ENCODE data around the gene TIMM13.
"Not testable (repeated sequence)": the region's sequence is repeated elsewhere in the genome, so short reads cannot be mapped to it uniquely, and the experiment has no call there.

TIMM13 gene

DNA sequence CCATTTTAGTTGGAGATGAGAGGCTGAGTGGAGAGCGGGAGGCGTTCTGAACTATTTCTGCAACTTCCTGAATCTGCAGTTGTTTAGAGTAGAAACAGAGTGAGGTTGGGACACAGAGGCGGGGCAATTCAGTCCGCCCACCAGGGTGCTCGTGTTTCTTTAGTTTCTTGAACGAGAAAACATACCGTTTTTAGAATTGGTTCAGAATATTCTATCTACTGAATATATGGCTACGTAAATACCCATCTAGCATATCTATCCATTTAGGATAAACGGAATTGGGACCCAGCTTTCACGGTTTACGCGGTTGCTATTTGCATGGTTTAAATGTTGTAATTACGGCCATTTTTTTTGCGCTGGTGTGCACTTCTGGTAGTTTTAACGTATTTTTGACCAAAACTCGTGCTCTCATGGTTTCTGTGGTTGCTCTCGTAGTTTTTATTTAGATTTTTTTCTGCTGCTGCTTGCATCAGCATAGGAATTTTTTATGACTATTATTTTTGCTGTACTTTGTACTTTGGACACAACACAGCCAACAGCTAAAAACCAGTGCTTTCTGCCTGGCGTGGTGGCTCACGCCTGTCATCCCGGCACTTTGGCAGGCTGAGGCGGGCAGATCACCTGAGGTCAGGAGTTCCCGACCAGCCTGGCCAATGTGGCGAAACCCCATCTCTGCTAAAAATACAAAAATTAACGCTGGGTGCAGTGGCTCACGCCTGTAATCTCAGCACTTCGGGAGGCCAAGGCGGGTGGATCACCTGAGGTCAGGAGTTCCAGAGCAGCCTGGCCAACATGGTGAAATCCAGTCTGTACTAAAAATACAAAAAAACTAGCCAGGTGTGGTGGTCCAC, 32.7 kb downstream of the TIMM13 start:
- Histone ChIP-seq H3K79me2 (no peaks in the 10 kb centered on the region), H3K27me3 (ENCODE audit: control insufficient read depth, insufficient read depth, low read length) (no peaks in the 10 kb centered on the region), H2AFZ (no peak overlapping the region), H3K36me3 (ENCODE audit: control insufficient read depth, insufficient read depth, low read length) (no peaks in the 10 kb centered on the region), H3K4me2 (ENCODE audit: low read length) (no peak overlapping the region), H3K27ac (no peak overlapping the region), H3K4me1 (no peaks in the 10 kb centered on the region), H3K9ac (no peak overlapping the region), H3K4me3 (ENCODE audit: low read depth, low read length) (no peak overlapping the region), H3K9me3 (ENCODE audit: control insufficient read depth, low read length) (no peaks in the 10 kb centered on the region)
- TF ChIP-seq, protein P1, sequence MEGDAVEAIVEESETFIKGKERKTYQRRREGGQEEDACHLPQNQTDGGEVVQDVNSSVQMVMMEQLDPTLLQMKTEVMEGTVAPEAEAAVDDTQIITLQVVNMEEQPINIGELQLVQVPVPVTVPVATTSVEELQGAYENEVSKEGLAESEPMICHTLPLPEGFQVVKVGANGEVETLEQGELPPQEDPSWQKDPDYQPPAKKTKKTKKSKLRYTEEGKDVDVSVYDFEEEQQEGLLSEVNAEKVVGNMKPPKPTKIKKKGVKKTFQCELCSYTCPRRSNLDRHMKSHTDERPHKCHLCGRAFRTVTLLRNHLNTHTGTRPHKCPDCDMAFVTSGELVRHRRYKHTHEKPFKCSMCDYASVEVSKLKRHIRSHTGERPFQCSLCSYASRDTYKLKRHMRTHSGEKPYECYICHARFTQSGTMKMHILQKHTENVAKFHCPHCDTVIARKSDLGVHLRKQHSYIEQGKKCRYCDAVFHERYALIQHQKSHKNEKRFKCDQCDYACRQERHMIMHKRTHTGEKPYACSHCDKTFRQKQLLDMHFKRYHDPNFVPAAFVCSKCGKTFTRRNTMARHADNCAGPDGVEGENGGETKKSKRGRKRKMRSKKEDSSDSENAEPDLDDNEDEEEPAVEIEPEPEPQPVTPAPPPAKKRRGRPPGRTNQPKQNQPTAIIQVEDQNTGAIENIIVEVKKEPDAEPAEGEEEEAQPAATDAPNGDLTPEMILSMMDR (IDR thresholded peaks at IDR 0.05): no peak

- no peaks in the 10 kb centered on the region for H3K27me3 ChIP-seq (ENCODE audit: control insufficient read depth, insufficient read depth, low read length)
- no peak overlapping the region for H3K4me2 ChIP-seq (ENCODE audit: low read length)
- H3K9me3 ChIP-seq (ENCODE audit: control insufficient read depth, low read length): no peaks in the 10 kb centered on the region
- no peak overlapping the region for H2AFZ ChIP-seq
- H3K36me3 ChIP-seq (ENCODE audit: control insufficient read depth, insufficient read depth, low read length): no peaks in the 10 kb centered on the region
- H3K27ac ChIP-seq: no peak overlapping the region
- no peaks in the 10 kb centered on the region for H3K79me2 ChIP-seq
- no peaks in the 10 kb centered on the region for H3K4me1 ChIP-seq
- no peak overlapping the region for H3K9ac ChIP-seq
- TF ChIP-seq, protein P1 (IDR thresholded peaks at IDR 0.05): no peak
- H3K4me3 ChIP-seq (ENCODE audit: low read depth, low read length): no peak overlapping the region
These were observed 33.3 kb downstream of the TIMM13 start for GRCh38 chr19:2394054-2394441.

- H3K9me3 ChIP-seq (ENCODE audit: control insufficient read depth, low read length); H3K36me3 ChIP-seq (ENCODE audit: control insufficient read depth, insufficient read depth, low read length); H3K4me3 ChIP-seq (ENCODE audit: low read depth, low read length); H3K4me2 ChIP-seq (ENCODE audit: low read length); H3K79me2 ChIP-seq; H3K4me1 ChIP-seq; H3K27me3 ChIP-seq (ENCODE audit: control insufficient read depth, insufficient read depth, low read length); H3K9ac ChIP-seq; H2AFZ ChIP-seq; H3K27ac ChIP-seq: not testable (repeated sequence)
These were observed 34.5 kb downstream of the TIMM13 start for GRCh38 chr19:2392899-2393298.

DNA sequence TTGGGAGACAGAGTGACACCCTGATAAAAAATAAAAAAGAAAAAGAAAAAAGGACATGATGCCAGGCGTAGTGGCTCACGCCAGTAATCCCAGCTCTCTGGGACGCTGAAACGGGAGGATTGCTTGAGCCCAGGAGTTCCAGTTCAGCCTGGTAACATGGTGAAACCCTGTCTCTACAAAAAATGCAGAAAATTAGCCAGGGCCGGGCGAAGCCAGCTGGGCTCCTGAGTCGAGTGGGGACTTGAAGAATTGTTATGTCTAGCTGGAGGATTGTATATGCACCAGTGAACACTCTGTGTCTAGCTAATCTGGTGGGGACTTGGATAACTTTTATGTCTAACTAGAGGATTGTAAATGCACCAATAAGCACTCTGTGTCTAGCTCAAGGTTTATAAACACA, 35.0 kb downstream of the TIMM13 start:
- Histone ChIP-seq H3K36me3 (ENCODE audit: control insufficient read depth, insufficient read depth, low read length) (no peaks in the 10 kb centered on the region), H3K9ac (no peak overlapping the region), H3K4me3 (ENCODE audit: low read depth, low read length) (no peak overlapping the region), H3K27me3 (ENCODE audit: control insufficient read depth, insufficient read depth, low read length) (no peaks in the 10 kb centered on the region), H3K4me1 (no peaks in the 10 kb centered on the region), H3K79me2 (no peaks in the 10 kb centered on the region), H3K27ac (no peak overlapping the region), H3K4me2 (ENCODE audit: low read length) (no peak overlapping the region), H2AFZ (no peak overlapping the region), H3K9me3 (ENCODE audit: control insufficient read depth, low read length) (no peaks in the 10 kb centered on the region)
- TF ChIP-seq, protein P1 (IDR thresholded peaks at IDR 0.05): no peak

DNA sequence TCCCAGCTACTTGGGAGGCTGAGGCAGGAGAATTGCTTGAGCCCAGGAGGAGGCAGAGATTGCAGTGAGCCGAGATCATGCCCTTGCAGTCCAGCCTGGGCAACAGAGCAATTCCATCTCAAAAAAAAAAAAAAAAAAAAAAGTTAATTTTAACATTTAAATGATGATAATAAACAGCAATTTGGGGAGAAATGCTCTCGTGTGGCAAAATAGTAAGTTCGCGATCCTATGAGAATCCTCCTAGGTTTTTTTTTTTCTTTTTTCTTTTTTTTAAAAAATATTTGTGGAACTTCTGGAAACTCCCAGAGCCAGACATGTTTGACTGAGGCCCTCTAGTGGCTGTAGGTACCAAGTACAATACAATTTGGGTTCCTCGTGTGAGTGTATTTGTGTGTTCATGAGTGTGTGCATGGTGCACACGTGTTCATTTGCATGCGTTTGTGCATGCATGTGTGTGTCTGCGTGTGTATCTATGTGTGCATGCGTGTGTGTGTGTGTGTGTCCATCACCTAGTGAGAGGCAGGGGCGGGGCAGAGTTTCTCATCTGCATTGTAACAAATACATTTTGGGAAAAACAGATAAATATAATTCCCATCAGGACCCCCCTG, 36.2 kb downstream of the TIMM13 start:
- no peak overlapping the region for H3K9ac ChIP-seq
- no peaks in the 10 kb centered on the region for H3K9me3 ChIP-seq (ENCODE audit: control insufficient read depth, low read length)
- H3K4me2 ChIP-seq (ENCODE audit: low read length): no peak overlapping the region
- H3K36me3 ChIP-seq (ENCODE audit: control insufficient read depth, insufficient read depth, low read length): no peaks in the 10 kb centered on the region
- no peak overlapping the region for H3K27ac ChIP-seq
- H2AFZ ChIP-seq: no peak overlapping the region
- no peak overlapping the region for H3K4me3 ChIP-seq (ENCODE audit: low read depth, low read length)
- no peaks in the 10 kb centered on the region for H3K27me3 ChIP-seq (ENCODE audit: control insufficient read depth, insufficient read depth, low read length)
- no peaks in the 10 kb centered on the region for H3K4me1 ChIP-seq
- no peaks in the 10 kb centered on the region for H3K79me2 ChIP-seq
- TF ChIP-seq, protein P1 (IDR thresholded peaks at IDR 0.05): peak; percentile 80
